ENCODE results near the gene LBR. TPM values are rescaled to one million over a fixed set of nuclear protein-coding genes. Genes with fewer than 3 reads are reported as not detected.

The LBR gene
- total and polyA plus RNA-seq, 2 of the 4 experiments (the other 2 are of a cell fraction), result 21.3 to 24.9 TPM

GRCh38 chr1:225409051-225409450 lies 18.8 kb downstream of the LBR start:
- Histone ChIP-seq H3K9ac (ENCODE audit: low read depth, low read length) (no peak overlapping the region), H3K9me3 (ENCODE audit: control insufficient read depth, insufficient read depth, low read length) (no peaks in the 10 kb centered on the region), H3K4ac (ENCODE audit: low read depth, low read length) (no peak overlapping the region), H3K23ac (ENCODE audit: low read depth, low read length) (no peak overlapping the region), H2AK5ac (ENCODE audit: low read depth, low read length) (no peak overlapping the region), H3K9me1 (ENCODE audit: insufficient read depth, low read length) (no peaks in the 10 kb centered on the region; the same call in none of the 2 replicates), H2BK120ac (ENCODE audit: low read depth, low read length) (no peak overlapping the region), H3K4me2 (ENCODE audit: low read depth, low read length) (no peak overlapping the region), H3K4me3 (ENCODE audit: insufficient read depth, low read depth, low read length) (no peak overlapping the region), H3K36me3 (ENCODE audit: control insufficient read depth, insufficient read depth, low read length) (peaks cover 26% of the 10 kb centered on the region), H2BK5ac (ENCODE audit: low read depth, low read length, poor library complexity, severe bottlenecking) (no peak overlapping the region), H3K27ac (ENCODE audit: insufficient read depth, low read length) (no peak overlapping the region), H4K20me1 (ENCODE audit: insufficient read depth, low read length) (0 out of 2 replicates have a peak, but pooled peaks cover 3% of the 10 kb centered on the region), H2BK15ac (ENCODE audit: low read depth, low read length) (no peak overlapping the region), H3K79me1 (ENCODE audit: low read depth in 1 of 2, low read length in 2 of 2) (peaks cover 4 to 30% of the 10 kb centered on the region in 2 experiments), H4K91ac (ENCODE audit: insufficient read depth, low read depth, low read length) (no peak overlapping the region), H3K4me1 (ENCODE audit: control insufficient read depth, insufficient read depth, low read length) (no peaks in the 10 kb centered on the region; the same call in 1 of the 2 replicates), H2AK9ac (replicated peaks; ENCODE audit: low read depth, low read length, poor library complexity) (no peak overlapping the region), H3K14ac (replicated peaks; ENCODE audit: low read depth, low read length) (no peak overlapping the region), H3K18ac (ENCODE audit: low read depth, low read length) (no peak overlapping the region), H4K5ac (ENCODE audit: low read depth, low read length) (no peak overlapping the region), H3K56ac (ENCODE audit: extremely low read depth, insufficient read depth, low read length) (no peak overlapping the region), H4K8ac (ENCODE audit: low read depth in 2 of 2, low read length in 2 of 2) (no peak overlapping the region), H2AFZ (replicated peaks; ENCODE audit: low read length, poor library complexity) (no peak overlapping the region), H2BK20ac (ENCODE audit: low read depth, low read length) (no peak overlapping the region), H3K27me3 (ENCODE audit: control insufficient read depth, insufficient read depth, low read length) (no peaks in the 10 kb centered on the region)
- DNase-seq (no peak), ATAC-seq (ENCODE audit: low read depth) (no peak)
- in situ Hi-C loops (cut with MboI; ENCODE audit: low sequenced_read_pairs), result loop anchor here (25.0 kb wide), 1 partner anchor 922 kb away; no protein-coding TSS in a partner anchor
- CTCF ChIA-PET, result interaction anchor here (0.7 kb wide), 1 partner anchor 523 kb away, joined by 3 read pairs; no protein-coding TSS in a partner anchor
- BruUV-seq (replicated peaks), result no TSS peak
- intact Hi-C loops (cut with micrococcal nuclease), result no loop called here
- POLR2A ChIA-PET (ENCODE audit: unreplicated experiment), result no interaction called here
- no CpG with 5 or more reads among the region's 8 CpGs for WGBS, 2 experiments (ENCODE audit: extremely low coverage in 2 of 2, insufficient read length in 1 of 2)
- TF ChIP-seq POLR2A (IDR thresholded peaks at IDR 0.05; ENCODE audit: low read depth, low read length), result no peak
- no peak for TF ChIP-seq CHD1 (IDR thresholded peaks at IDR 0.05; ENCODE audit: low read depth, low read length)
- TF ChIP-seq CEBPB (IDR thresholded peaks at IDR 0.05; ENCODE audit: low read depth, low read length), result no peak
- no peak for TF ChIP-seq RCOR1 (IDR thresholded peaks at IDR 0.05; ENCODE audit: insufficient replicate concordance, low read length)
- no peak for TF ChIP-seq NFE2L2 (IDR thresholded peaks at IDR 0.05; ENCODE audit: low read depth, low read length)
- no peak for TF ChIP-seq SMC3 (IDR thresholded peaks at IDR 0.05; ENCODE audit: low read depth, low read length)
- TF ChIP-seq USF2 (IDR thresholded peaks at IDR 0.05; ENCODE audit: low read depth, low read length), result no peak
- no peak for TF ChIP-seq MXI1 (IDR thresholded peaks at IDR 0.05; ENCODE audit: borderline replicate concordance, low read depth, low read length)
- dilution Hi-C loops (cut with HindIII; ENCODE audit: low sequenced_read_pairs, unreplicated experiment), result no loop called here

Data from IMR-90 (cell line).